HepG2 (cell line): ENCODE measurements around the gene DPM1. TPM values are rescaled to one million over a fixed set of nuclear protein-coding genes. Genes with fewer than 3 reads are reported as not detected.

ENCODE experiments used
- ARNT2 ChIP-seq: sonication (generic); formaldehyde crosslinking; IDR thresholded peaks from 2 replicates; pipeline ENCODE4 v1.8.0; 2022; ENCODE audit warnings: mild to moderate bottlenecking, low read depth, missing genetic modification reagents, moderate library complexity
- DMTF1 ChIP-seq: sonication (generic); formaldehyde crosslinking; IDR thresholded peaks from 2 replicates; pipeline ENCODE4 v1.4.0; 2020; ENCODE audit warnings: mild to moderate bottlenecking, missing genetic modification reagents
- EZH2 ChIP-seq: conservative IDR thresholded peaks from 2 replicates; pipeline ENCODE4 v1.6.1; 2012; ENCODE audit warnings: mild to moderate bottlenecking, low read depth, low read length, moderate library complexity
- HBP1 ChIP-seq: IDR thresholded peaks from 2 replicates; pipeline ENCODE4 v1.6.1; 2016; ENCODE audit warnings: low read depth, control low read depth
- KAT2B ChIP-seq: fragments of 150-350 bp; IDR thresholded peaks from 2 replicates; pipeline ENCODE4 v1.6.1; 2014; ENCODE audit warnings: low read depth, low read length, borderline replicate concordance
- KAT7 ChIP-seq: IDR thresholded peaks from 2 replicates; pipeline ENCODE4 v1.6.1; 2018; ENCODE audit warnings: borderline replicate concordance, missing compliant biosample characterization
- KDM5B ChIP-seq: sonication (generic); formaldehyde crosslinking; IDR thresholded peaks from 2 replicates; pipeline ENCODE4 v1.4.0; 2020; ENCODE audit warnings: missing genetic modification reagents, mild to moderate bottlenecking, borderline replicate concordance
- KLF13 ChIP-seq: sonication (generic); formaldehyde crosslinking; IDR thresholded peaks from 2 replicates; pipeline ENCODE4 v1.4.0; 2020; ENCODE audit warnings: mild to moderate bottlenecking, missing genetic modification reagents
- NR3C1 ChIP-seq: sonication (generic); formaldehyde crosslinking; IDR thresholded peaks from 2 replicates; pipeline ENCODE4 v1.4.0; 2020; ENCODE audit warnings: missing genetic modification reagents
- PRPF4 ChIP-seq: fragments of 200-400 bp; formaldehyde crosslinking; IDR thresholded peaks from 2 replicates; pipeline ENCODE4 v1.6.1; 2016; ENCODE audit warnings: low read length, low read depth; ENCODE audit not compliant: poor library complexity, severe bottlenecking
- RNF2 ChIP-seq: fragments of 450-650 bp; conservative IDR thresholded peaks from 2 replicates; pipeline ENCODE4 v1.6.1; 2016; ENCODE audit warnings: low read depth
- SNAI1 ChIP-seq: sonication (generic); formaldehyde crosslinking; IDR thresholded peaks from 2 replicates; pipeline ENCODE4 v1.5.0; 2020; ENCODE audit warnings: mild to moderate bottlenecking, missing genetic modification reagents, borderline replicate concordance
- TCF7 ChIP-seq: sonication (generic); IDR thresholded peaks from 2 replicates; pipeline ENCODE4 v1.6.1; 2016; ENCODE audit warnings: antibody characterized with exemption, low read depth
- ZNF329 ChIP-seq: sonication (generic); formaldehyde crosslinking; IDR thresholded peaks from 2 replicates; pipeline ENCODE4 v1.9.0; 2021; ENCODE audit warnings: low read depth, mild to moderate bottlenecking, missing genetic modification reagents
- ZNF563 ChIP-seq: sonication (generic); formaldehyde crosslinking; IDR thresholded peaks from 2 replicates; pipeline ENCODE4 v1.8.0; 2022; ENCODE audit warnings: mild to moderate bottlenecking, moderate library complexity, missing genetic modification reagents
- ZNF569 ChIP-seq: sonication (generic); formaldehyde crosslinking; IDR thresholded peaks from 2 replicates; pipeline ENCODE4 v1.5.0; 2020; ENCODE audit warnings: mild to moderate bottlenecking, missing genetic modification reagents, moderate library complexity, borderline replicate concordance
- ZNF749 ChIP-seq: sonication (generic); formaldehyde crosslinking; IDR thresholded peaks from 2 replicates; pipeline ENCODE4 v1.8.0; 2022; ENCODE audit warnings: mild to moderate bottlenecking, missing genetic modification reagents, moderate library complexity, borderline replicate concordance
- ZNF776 ChIP-seq: sonication (generic); formaldehyde crosslinking; IDR thresholded peaks from 2 replicates; pipeline ENCODE4 v1.4.0; 2020; ENCODE audit warnings: mild to moderate bottlenecking, missing genetic modification reagents
- polyA plus RNA-seq, 8 experiments: library from polyadenylated mRNA; depleted of rRNA in 3 of 8; stranded (reverse) in 7 of 8; unstranded in 1 of 8; fragments of >200 nt; fragmentation: Illumina TruSeq in 4 of 8; extraction: Trizol in 4 of 8; gene quantifications; 2 replicates each; pipeline versions ENCODE4 v1.2.1 to v1.2.3, GENCODE V29; 2011 to 2016; ENCODE audit warnings: low read depth in 4 of 8, missing spikeins in 1 of 8, mixed read lengths in 1 of 8; ENCODE audit not compliant: insufficient read depth in 1 of 8
- total RNA-seq, 5 experiments: library from RNA; depleted of rRNA; stranded (reverse); fragments of >200 nt; fragmentation: Illumina TruSeq; extraction: Trizol; gene quantifications; 2 replicates each; pipeline ENCODE4 v1.2.3, GENCODE V29; 2016; ENCODE audit warnings: low read depth in 1 of 5
- TF ChIP-seq, protein P1 (sequence below): IDR thresholded peaks from 2 replicates; pipeline ENCODE4 v1.6.1; 2012; ENCODE audit warnings: low read length, improper control_type of control experiment
- TF ChIP-seq, protein P2 (sequence below): IDR thresholded peaks from 2 replicates; pipeline ENCODE4 v1.6.1; 2016; ENCODE audit warnings: missing biosample characterization, missing genetic modification reagents, low read depth

Gene DPM1
- total and polyA plus RNA-seq, 2 of the 13 experiments (the other 11 are each of a cell fraction or from before 2014, with no cell fraction given) = 83.2 to 161 TPM

DNA sequence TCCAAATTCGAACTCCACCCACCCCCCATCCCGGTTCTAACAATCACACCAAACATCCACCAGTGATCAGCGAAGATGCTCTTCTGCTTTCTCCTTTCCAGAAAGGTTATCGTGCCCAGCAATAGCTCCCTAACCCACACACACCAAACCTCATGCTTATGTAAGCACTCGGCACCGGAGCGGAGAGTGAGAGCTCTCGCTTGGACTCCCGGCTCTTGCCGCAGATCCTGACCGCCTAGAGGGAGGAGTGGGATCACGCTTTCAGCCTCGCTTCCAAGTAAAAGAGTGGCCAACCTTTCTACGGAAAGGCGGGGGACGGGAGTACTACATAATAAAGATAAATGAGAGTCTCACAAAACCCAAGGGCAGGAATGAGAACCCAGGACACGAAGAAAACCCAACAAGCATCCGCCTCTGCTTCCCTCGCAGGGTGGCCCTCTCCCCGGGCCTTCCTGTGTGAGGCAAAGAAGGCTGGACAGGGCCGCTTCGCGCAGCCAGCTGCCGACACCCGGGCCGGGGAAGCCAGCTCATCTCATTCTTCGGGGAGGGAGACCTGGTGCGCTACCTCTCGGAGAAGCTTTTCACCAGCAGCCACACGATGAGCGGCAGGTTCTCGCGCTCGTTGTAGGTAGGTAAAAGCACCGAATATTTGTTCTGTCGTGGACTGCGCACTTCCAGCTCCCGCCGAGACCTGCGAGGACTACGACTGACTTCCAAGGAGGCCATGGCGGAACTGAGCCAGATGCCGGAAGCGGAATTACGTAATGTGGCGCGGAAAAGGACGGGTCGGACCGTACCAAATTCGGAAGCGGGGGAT lies at the start of gene DPM1 (continued):
- TF ChIP-seq, protein P1, sequence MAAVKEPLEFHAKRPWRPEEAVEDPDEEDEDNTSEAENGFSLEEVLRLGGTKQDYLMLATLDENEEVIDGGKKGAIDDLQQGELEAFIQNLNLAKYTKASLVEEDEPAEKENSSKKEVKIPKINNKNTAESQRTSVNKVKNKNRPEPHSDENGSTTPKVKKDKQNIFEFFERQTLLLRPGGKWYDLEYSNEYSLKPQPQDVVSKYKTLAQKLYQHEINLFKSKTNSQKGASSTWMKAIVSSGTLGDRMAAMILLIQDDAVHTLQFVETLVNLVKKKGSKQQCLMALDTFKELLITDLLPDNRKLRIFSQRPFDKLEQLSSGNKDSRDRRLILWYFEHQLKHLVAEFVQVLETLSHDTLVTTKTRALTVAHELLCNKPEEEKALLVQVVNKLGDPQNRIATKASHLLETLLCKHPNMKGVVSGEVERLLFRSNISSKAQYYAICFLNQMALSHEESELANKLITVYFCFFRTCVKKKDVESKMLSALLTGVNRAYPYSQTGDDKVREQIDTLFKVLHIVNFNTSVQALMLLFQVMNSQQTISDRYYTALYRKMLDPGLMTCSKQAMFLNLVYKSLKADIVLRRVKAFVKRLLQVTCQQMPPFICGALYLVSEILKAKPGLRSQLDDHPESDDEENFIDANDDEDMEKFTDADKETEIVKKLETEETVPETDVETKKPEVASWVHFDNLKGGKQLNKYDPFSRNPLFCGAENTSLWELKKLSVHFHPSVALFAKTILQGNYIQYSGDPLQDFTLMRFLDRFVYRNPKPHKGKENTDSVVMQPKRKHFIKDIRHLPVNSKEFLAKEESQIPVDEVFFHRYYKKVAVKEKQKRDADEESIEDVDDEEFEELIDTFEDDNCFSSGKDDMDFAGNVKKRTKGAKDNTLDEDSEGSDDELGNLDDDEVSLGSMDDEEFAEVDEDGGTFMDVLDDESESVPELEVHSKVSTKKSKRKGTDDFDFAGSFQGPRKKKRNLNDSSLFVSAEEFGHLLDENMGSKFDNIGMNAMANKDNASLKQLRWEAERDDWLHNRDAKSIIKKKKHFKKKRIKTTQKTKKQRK = no peak
- TF ChIP-seq KLF13 (CRISPR knock-in tag) (peak; percentile 39; the same call in 1 of the 2 replicates), ZNF749 (peak; percentile 83), ZNF776 (CRISPR knock-in tag) (no peak; the same call in 1 of the 2 replicates), HBP1 (CRISPR knock-in tag) (peak; percentile 98), ZNF329 (CRISPR knock-in tag) (peak; percentile 82; the same call in 1 of the 2 replicates), KDM5B (CRISPR knock-in tag) (peak; percentile 75; the same call in 1 of the 2 replicates), DMTF1 (CRISPR knock-in tag) (no peak), EZH2 (no peak), NR3C1 (CRISPR knock-in tag) (no peak), ZNF563 (CRISPR knock-in tag) (peak; percentile 75; the same call in 1 of the 2 replicates), PRPF4 (no peak), ARNT2 (no peak; the same call in 1 of the 2 replicates), SNAI1 (CRISPR knock-in tag) (peak; percentile 7; the same call in 1 of the 2 replicates), ZNF569 (no peak), KAT7 (CRISPR knock-in tag) (peak; percentile 81; the same call in 1 of the 2 replicates), TCF7 (no peak), RNF2 (peak; percentile 39), KAT2B (no peak)
- TF ChIP-seq, protein P2, sequence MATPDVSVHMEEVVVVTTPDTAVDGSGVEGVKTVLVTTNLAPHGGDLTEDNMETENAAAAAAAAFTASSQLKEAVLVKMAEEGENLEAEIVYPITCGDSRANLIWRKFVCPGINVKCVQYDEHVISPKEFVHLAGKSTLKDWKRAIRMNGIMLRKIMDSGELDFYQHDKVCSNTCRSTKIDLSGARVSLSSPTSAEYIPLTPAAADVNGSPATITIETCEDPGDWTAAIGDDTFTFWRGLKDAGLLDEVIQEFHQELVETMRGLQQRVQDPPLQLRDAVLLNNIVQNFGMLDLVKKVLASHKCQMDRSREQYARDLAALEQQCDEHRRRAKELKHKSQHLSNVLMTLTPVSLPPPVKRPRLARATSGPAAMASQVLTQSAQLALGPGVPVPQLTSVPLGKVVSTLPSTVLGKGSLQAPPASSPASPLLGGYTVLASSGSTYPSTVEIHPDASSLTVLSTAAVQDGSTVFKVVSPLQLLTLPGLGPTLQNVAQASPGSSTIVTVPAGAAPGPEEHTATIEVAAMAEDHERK (CRISPR knock-in tag) = no peak
